GM23248 (cell line): ENCODE data around the gene AGFG1.

ENCODE experiments used
- EZH2 ChIP-seq: fragments of 200-600 bp; sonication (generic); IDR thresholded peaks from 2 replicates; pipeline ENCODE4 v1.6.1; 2018; ENCODE audit warnings: antibody characterized with exemption, mild to moderate bottlenecking; ENCODE audit not compliant: insufficient read depth, poor library complexity, severe bottlenecking
- EZH2phosphoT487 ChIP-seq: fragments of 200-600 bp; sonication (generic); IDR thresholded peaks from 2 replicates; pipeline ENCODE4 v1.6.1; 2018; ENCODE audit warnings: antibody characterized with exemption, moderate library complexity, mild to moderate bottlenecking, low read depth; ENCODE audit not compliant: insufficient read depth

- TF ChIP-seq EZH2phosphoT487 (no peak), EZH2 (no peak)
These were observed 32.7 kb upstream of the AGFG1 start for GRCh38 chr2:227439214-227439613.
